ENCODE measurements around the gene MRI1.

GRCh38 chr19:13770013-13770635 lies 5.8 kb downstream of the MRI1 start:
- TF ChIP-seq CTCF (IDR thresholded peaks at IDR 0.05; ENCODE audit: borderline replicate concordance, extremely low read depth, low read length, poor library complexity, severe bottlenecking) (no peak), EZH2 (IDR thresholded peaks at IDR 0.05; ENCODE audit: borderline replicate concordance, low read depth, low read length, severe bottlenecking) (no peak)

All from DND-41 (cell line).